Effector memory CD4-positive, alpha-beta T cell (primary cell): ENCODE data around the gene ICAM2.

ENCODE experiments used
- DNase-seq, 3 donors: peaks; one replicate each; pipeline ENCODE4 v3.0.0-alpha.2; 2020
- H3K27ac ChIP-seq: 2 replicates; pipeline ENCODE4 v1.7.0; 2013; ENCODE audit warnings: mild to moderate bottlenecking, low read length, moderate library complexity; ENCODE audit not compliant: insufficient read depth, poor library complexity, severe bottlenecking
- H3K27me3 ChIP-seq: replicated peaks from 2 replicates; pipeline ENCODE4 v1.7.0; 2013; ENCODE audit warnings: mild to moderate bottlenecking, low read length; ENCODE audit not compliant: insufficient read depth, control insufficient read depth, poor library complexity, severe bottlenecking
- H3K36me3 ChIP-seq: 2 replicates; pipeline ENCODE4 v1.7.0; 2013; ENCODE audit warnings: mild to moderate bottlenecking, low read length, moderate library complexity; ENCODE audit not compliant: control insufficient read depth, insufficient read depth
- H3K4me1 ChIP-seq: 2 replicates; pipeline ENCODE4 v1.7.0; 2013; ENCODE audit warnings: low read length, mild to moderate bottlenecking; ENCODE audit not compliant: control insufficient read depth, insufficient read depth, poor library complexity, severe bottlenecking
- H3K4me3 ChIP-seq: 2 replicates; pipeline ENCODE4 v1.7.0; 2013; ENCODE audit warnings: low read length, low read depth, mild to moderate bottlenecking; ENCODE audit not compliant: insufficient read depth, poor library complexity, severe bottlenecking
- H3K9me3 ChIP-seq: 2 replicates; pipeline ENCODE4 v1.7.0; 2013; ENCODE audit warnings: mild to moderate bottlenecking, low read length, moderate library complexity; ENCODE audit not compliant: control insufficient read depth

Gene ICAM2

DNA sequence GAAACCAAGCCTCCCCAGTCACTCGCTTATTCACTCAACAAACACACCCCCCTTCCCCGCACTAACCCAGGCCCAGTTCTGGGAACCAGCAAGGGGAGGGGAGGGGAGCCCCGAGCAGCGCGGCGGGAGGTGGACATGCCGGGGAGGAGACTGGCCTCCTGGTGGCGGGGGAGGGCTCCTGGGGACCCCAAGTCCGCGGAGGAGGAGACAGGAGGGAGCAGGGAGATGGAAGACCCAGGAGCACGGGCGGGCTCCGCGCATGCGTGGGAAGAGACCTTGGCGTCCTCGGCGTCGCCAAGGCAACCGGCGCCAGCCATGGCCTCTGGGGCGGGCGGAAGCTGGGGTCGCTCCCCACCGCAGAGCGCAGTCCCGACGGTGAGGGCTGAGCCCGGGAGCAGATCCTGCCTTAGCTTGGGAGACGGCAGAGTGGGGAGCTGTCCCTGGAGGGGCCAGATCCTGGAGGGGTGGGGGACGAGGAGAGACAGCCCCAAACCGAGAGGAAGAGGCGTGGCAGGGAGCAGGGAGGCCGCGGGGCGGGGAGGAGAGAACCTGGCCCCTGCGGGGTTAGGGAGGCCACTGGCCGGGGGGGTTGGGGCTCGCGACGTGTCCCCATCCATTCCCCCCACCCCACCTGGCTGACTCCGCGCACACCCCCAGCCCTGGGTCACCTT, 22.2 kb downstream of the ICAM2 start, which contains the start of gene PRR29:
Gene PRR29 (plus strand): TSS at position 302 of the 671 bp plus-strand sequence. CDS start 14 bp downstream, at position 316.
- peak within 1 kb of the TSS; percentile 67 for H3K27ac ChIP-seq
- peaks cover 17% of the 10 kb centered on the region for H3K36me3 ChIP-seq
- peak; percentile 61 to 74 (median 63) for DNase-seq
- peaks cover 31% of the 10 kb centered on the region for H3K4me1 ChIP-seq
- H3K9me3 ChIP-seq = no peaks in the 10 kb centered on the region
- no peaks in the 10 kb centered on the region for H3K27me3 ChIP-seq
- peak within 1 kb of the TSS; percentile 83 for H3K4me3 ChIP-seq

- Histone ChIP-seq H3K27me3 (no peaks in the 10 kb centered on the region), H3K9me3 (no peaks in the 10 kb centered on the region), H3K4me3 (peak overlapping the region; percentile 83), H3K36me3 (peaks cover 11% of the 10 kb centered on the region), H3K27ac (peak overlapping the region; percentile 67), H3K4me1 (peaks cover 34% of the 10 kb centered on the region)
- DNase-seq = no peak
These were observed 22.9 kb downstream of the ICAM2 start for GRCh38 chr17:63997341-63998048.

- H3K4me3 ChIP-seq = no peak overlapping the region
- H3K27ac ChIP-seq = no peak overlapping the region
- H3K9me3 ChIP-seq = no peaks in the 10 kb centered on the region
- no peak for DNase-seq
- peaks cover 39% of the 10 kb centered on the region for H3K4me1 ChIP-seq
- no peaks in the 10 kb centered on the region for H3K27me3 ChIP-seq
- peaks cover 2% of the 10 kb centered on the region for H3K36me3 ChIP-seq
These were observed 23.8 kb downstream of the ICAM2 start for GRCh38 chr17:63996430-63997182.

DNA sequence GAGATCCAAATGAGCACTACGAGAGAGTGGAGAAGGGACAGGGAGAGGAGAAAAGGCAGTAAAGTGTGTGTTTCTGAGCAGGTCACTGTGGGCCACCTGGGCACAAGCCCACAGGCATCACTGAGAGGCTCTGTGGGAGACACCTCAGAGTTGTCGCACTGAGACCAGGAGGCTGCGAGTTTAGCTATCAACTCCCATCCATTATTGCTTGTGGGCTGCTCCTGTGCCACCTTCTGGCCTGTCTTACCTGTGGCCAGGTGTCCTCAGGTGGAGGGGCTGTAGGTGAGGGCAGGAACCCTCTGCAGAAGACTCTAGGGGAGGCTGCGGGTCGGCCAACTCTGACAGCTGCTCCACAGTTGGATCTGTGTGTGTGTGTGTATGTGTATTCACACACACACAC, 24.8 kb downstream of the ICAM2 start:
- DNase-seq = no peak
- no peak overlapping the region for H3K4me3 ChIP-seq
- no peaks in the 10 kb centered on the region for H3K27me3 ChIP-seq
- no peak overlapping the region for H3K27ac ChIP-seq
- H3K36me3 ChIP-seq = no peaks in the 10 kb centered on the region
- no peaks in the 10 kb centered on the region for H3K9me3 ChIP-seq
- peaks cover 42% of the 10 kb centered on the region for H3K4me1 ChIP-seq

DNA sequence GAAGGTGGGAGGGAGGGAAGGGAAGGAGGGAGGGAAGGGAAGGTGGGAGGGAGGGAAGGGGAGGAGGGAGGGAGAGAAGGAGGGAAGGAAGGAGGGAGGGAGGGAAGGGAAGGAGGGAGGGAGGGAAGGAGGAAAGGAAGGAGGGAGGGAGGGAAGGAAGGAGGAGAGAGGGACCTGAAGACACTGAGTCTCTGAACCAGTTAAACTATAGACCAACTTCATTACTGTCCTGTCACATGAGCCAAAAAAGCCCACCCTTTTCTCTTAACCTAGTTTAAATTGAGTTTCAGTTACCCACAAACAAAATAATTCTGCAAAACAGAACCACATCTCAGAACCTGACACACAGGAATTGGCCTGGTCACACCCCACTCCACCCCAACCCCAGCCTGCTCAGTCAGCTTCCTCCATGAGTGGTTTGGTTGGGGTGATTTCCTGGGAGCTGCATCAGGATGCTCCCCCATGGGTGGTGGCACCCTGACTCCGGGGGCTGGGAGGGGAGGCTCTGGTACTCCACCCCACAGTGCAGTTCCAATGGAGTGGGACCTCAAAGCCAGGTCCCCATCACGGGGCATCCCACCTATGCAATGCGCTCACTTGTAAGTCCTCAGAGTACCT, 27.0 kb downstream of the ICAM2 start:
- no peak overlapping the region for H3K4me3 ChIP-seq
- peak in 1 of 3 donors; percentile 38 for DNase-seq
- H3K27me3 ChIP-seq = no peaks in the 10 kb centered on the region
- H3K4me1 ChIP-seq = peaks cover 37% of the 10 kb centered on the region
- no peaks in the 10 kb centered on the region for H3K36me3 ChIP-seq
- peak overlapping the region; percentile 31 for H3K27ac ChIP-seq
- no peaks in the 10 kb centered on the region for H3K9me3 ChIP-seq

- DNase-seq = no peak
- Histone ChIP-seq H3K4me1 (peaks cover 31% of the 10 kb centered on the region), H3K4me3 (no peak overlapping the region), H3K36me3 (no peaks in the 10 kb centered on the region), H3K9me3 (no peaks in the 10 kb centered on the region), H3K27me3 (no peaks in the 10 kb centered on the region), H3K27ac (no peak overlapping the region)
These were observed 28.8 kb downstream of the ICAM2 start for GRCh38 chr17:63991611-63992010.

GRCh38 chr17:63989622-63990345, 30.6 kb downstream of the ICAM2 start:
- Histone ChIP-seq H3K27ac (no peak overlapping the region), H3K27me3 (no peaks in the 10 kb centered on the region), H3K36me3 (no peaks in the 10 kb centered on the region), H3K9me3 (no peaks in the 10 kb centered on the region), H3K4me1 (peaks cover 42% of the 10 kb centered on the region), H3K4me3 (no peak overlapping the region)
- no peak for DNase-seq

- H3K4me1 ChIP-seq = peaks cover 41% of the 10 kb centered on the region
- no peak overlapping the region for H3K27ac ChIP-seq
- H3K27me3 ChIP-seq = no peaks in the 10 kb centered on the region
- H3K9me3 ChIP-seq = no peaks in the 10 kb centered on the region
- no peaks in the 10 kb centered on the region for H3K36me3 ChIP-seq
- no peak overlapping the region for H3K4me3 ChIP-seq
- no peak for DNase-seq
These were observed 31.5 kb downstream of the ICAM2 start for GRCh38 chr17:63988741-63989621.

DNA sequence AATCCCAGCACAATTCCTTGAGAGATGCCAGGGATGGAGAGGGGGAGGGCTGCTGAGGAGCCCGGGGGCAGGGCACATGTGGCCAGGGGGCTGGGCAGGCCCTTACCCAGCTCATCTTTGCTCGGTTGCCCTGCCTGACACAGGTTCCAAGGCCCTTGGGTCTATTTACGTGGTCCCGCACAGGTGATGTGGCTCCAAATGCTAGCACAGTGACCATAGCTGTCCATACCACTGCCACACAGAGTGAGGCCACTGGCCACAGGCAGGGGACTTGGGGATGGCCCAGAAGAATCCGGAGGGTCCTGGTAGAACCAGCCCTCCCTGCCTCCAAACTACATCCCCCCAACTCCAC, 32.3 kb downstream of the ICAM2 start:
- Histone ChIP-seq H3K27ac (no peak overlapping the region), H3K4me1 (peaks cover 34% of the 10 kb centered on the region), H3K4me3 (no peak overlapping the region), H3K36me3 (no peaks in the 10 kb centered on the region), H3K9me3 (no peaks in the 10 kb centered on the region), H3K27me3 (no peaks in the 10 kb centered on the region)
- DNase-seq = no peak
